GM21360 (cell line): Measurements from ENCODE around the gene POLRMT.

Experiments used
- ATAC-seq: cut with Tn5 transposase; IDR thresholded peaks from one replicate; pipeline ENCODE4 v1.9.1; 2021; ENCODE audit warnings: mild to moderate bottlenecking, moderate library complexity; ENCODE audit not compliant: unreplicated experiment

The POLRMT gene

GRCh38 chr19:663682-664117, 30.4 kb upstream of the POLRMT start:
- ATAC-seq, result no peak

GRCh38 chr19:662962-663681, 29.8 kb upstream of the POLRMT start, which contains the start of gene RNF126:
TSS of gene RNF126 (minus strand) at chr19:663214. CDS start at chr19:663121, 93 bp downstream.
- ATAC-seq, result peak; percentile 50

GRCh38 chr19:662207-662961, 29.0 kb upstream of the POLRMT start:
- ATAC-seq, result peak; percentile 38

GRCh38 chr19:661427-662196, 28.3 kb upstream of the POLRMT start:
- no peak for ATAC-seq

GRCh38 chr19:660793-661426, 27.6 kb upstream of the POLRMT start:
- no peak for ATAC-seq

- ATAC-seq, result no peak
Observed at GRCh38 chr19:658916-659839, 25.8 kb upstream of the POLRMT start.

- no peak for ATAC-seq
Observed at GRCh38 chr19:658059-658839, 24.9 kb upstream of the POLRMT start.

- ATAC-seq, result no peak
Observed at GRCh38 chr19:657611-658010, 24.3 kb upstream of the POLRMT start.

- ATAC-seq, result no peak
Observed at GRCh38 chr19:656751-657559, 23.6 kb upstream of the POLRMT start.

GRCh38 chr19:655691-656090, 22.4 kb upstream of the POLRMT start:
- ATAC-seq, result no peak

- ATAC-seq, result no peak
Observed at GRCh38 chr19:653425-653824, 20.1 kb upstream of the POLRMT start.

GRCh38 chr19:652467-653389, 19.4 kb upstream of the POLRMT start:
- ATAC-seq, result no peak

GRCh38 chr19:651991-652390, 18.7 kb upstream of the POLRMT start:
- no peak for ATAC-seq

GRCh38 chr19:651114-651818, 17.9 kb upstream of the POLRMT start:
- ATAC-seq, result no peak

GRCh38 chr19:650121-650520, 16.8 kb upstream of the POLRMT start:
- no peak for ATAC-seq

- ATAC-seq, result no peak
Observed at GRCh38 chr19:648904-649801, 15.8 kb upstream of the POLRMT start.
